ENCODE measurements around the gene CD81. TPM values are rescaled to one million over a fixed set of nuclear protein-coding genes. Genes with fewer than 3 reads are reported as not detected.
A peak's percentile ranks its signal among the peaks of the same experiment; 100 is the strongest.

Gene CD81
- total and polyA plus RNA-seq, 2 experiments from 2014 or later: 88.6 to 290 TPM

DNA sequence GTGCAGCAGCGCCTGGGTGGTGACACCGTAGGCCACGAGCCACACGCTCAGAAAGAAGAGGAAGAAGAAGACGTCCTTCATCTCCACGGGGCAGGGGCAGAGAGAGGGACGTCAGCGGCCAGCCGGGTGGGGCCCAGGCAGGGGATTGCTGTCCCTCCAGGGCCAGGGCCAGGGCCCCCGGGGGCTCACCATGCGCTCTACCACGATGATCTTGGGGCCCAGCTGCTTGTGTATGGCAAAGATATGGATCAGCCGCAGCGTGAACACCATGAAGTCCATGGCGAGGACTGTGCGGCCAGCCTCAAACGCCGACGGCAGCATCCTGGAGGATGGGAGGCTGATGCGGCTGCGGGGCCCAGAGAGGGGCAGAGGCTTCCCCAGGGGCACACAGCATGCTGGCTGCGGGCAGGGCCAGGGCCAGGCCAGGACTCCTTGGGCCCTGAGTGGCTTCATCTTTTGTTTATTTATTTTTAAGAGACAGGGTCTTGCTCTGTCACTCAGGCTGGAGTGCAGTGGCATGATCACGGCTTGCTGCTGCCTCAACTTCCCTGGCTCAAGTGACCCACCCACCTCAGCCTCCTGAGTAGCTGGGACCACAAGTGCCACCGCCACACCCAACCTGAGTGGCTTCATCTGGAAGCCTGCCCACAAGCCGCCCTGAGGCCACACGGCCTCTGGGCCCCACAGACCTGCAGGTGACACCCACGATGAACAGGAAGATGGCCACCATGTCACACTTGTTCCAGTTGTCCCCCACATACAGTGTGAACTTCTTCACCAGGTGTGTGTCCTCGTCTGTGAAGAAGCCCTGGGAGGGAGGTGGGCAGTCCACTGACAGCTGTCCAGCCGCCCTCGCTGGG is 34.6 kb downstream of the CD81 start (continued):
- TF ChIP-seq NANOG (IDR thresholded peaks at IDR 0.05; ENCODE audit: borderline replicate concordance): no peak
- TF ChIP-seq, protein P1, sequence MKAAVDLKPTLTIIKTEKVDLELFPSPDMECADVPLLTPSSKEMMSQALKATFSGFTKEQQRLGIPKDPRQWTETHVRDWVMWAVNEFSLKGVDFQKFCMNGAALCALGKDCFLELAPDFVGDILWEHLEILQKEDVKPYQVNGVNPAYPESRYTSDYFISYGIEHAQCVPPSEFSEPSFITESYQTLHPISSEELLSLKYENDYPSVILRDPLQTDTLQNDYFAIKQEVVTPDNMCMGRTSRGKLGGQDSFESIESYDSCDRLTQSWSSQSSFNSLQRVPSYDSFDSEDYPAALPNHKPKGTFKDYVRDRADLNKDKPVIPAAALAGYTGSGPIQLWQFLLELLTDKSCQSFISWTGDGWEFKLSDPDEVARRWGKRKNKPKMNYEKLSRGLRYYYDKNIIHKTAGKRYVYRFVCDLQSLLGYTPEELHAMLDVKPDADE (IDR thresholded peaks at IDR 0.05): no peak
- TF ChIP-seq, protein P2, sequence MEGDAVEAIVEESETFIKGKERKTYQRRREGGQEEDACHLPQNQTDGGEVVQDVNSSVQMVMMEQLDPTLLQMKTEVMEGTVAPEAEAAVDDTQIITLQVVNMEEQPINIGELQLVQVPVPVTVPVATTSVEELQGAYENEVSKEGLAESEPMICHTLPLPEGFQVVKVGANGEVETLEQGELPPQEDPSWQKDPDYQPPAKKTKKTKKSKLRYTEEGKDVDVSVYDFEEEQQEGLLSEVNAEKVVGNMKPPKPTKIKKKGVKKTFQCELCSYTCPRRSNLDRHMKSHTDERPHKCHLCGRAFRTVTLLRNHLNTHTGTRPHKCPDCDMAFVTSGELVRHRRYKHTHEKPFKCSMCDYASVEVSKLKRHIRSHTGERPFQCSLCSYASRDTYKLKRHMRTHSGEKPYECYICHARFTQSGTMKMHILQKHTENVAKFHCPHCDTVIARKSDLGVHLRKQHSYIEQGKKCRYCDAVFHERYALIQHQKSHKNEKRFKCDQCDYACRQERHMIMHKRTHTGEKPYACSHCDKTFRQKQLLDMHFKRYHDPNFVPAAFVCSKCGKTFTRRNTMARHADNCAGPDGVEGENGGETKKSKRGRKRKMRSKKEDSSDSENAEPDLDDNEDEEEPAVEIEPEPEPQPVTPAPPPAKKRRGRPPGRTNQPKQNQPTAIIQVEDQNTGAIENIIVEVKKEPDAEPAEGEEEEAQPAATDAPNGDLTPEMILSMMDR (conservative IDR thresholded peaks at IDR 0.05; ENCODE audit: low read depth in 2 of 2): no peak

DNA sequence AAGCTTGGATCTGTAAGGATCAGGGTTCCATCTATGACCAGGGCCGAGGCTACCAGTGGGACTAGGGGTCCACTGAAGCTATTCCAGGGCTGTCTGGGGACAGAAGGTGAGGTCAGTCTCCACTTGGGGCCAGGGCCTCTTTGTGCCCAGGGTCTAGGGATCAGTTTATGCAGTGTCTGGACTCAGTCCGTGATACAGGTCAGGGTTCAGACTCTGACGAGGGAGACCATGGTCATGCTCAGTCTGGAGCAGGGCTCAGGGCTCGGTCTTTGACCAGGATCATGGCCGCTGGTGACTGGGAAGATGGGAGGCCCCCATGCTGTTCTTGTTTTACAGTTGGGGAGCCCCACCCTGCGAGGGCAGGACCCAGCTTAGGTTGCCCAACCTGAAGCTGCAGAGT is 35.2 kb downstream of the CD81 start:
- Histone ChIP-seq H3K4me3 (no peak overlapping the region), H3K9me2 (ENCODE audit: insufficient read depth) (no peaks in the 10 kb centered on the region), H3K79me2 (replicated peaks; ENCODE audit: insufficient read depth) (no peaks in the 10 kb centered on the region), H3K36me3 (ENCODE audit: insufficient read depth) (no peaks in the 10 kb centered on the region), H3K4me2 (no peak overlapping the region), H2AFZ (no peak overlapping the region), H4K20me1 (replicated peaks; ENCODE audit: insufficient read depth) (no peaks in the 10 kb centered on the region), H3K27me3 (ENCODE audit: insufficient read depth) (no peaks in the 10 kb centered on the region), H3K27ac (ENCODE audit: low read depth) (no peak overlapping the region), H3K4me1 (ENCODE audit: insufficient read depth) (no peaks in the 10 kb centered on the region), H3F3A (replicated peaks; ENCODE audit: low read depth) (no peaks in the 10 kb centered on the region)
- ATAC-seq (no peak), DNase-seq (ENCODE audit: low spot score) (no peak)
- TF ChIP-seq EZH2phosphoT487 (IDR thresholded peaks at IDR 0.05; ENCODE audit: unreplicated experiment): no peak
- Mint-ChIP-seq H3K9me3 (no peaks in the 10 kb centered on the region), H3K4me3 (no peak overlapping the region), H3K4me1 (no peaks in the 10 kb centered on the region), H3K27me3 (ENCODE audit: insufficient read depth, low read depth, poor library complexity) (peaks cover 8% of the 10 kb centered on the region), H3K27ac (no peak overlapping the region), H3K36me3 (ENCODE audit: low read depth) (no peaks in the 10 kb centered on the region)

DNA sequence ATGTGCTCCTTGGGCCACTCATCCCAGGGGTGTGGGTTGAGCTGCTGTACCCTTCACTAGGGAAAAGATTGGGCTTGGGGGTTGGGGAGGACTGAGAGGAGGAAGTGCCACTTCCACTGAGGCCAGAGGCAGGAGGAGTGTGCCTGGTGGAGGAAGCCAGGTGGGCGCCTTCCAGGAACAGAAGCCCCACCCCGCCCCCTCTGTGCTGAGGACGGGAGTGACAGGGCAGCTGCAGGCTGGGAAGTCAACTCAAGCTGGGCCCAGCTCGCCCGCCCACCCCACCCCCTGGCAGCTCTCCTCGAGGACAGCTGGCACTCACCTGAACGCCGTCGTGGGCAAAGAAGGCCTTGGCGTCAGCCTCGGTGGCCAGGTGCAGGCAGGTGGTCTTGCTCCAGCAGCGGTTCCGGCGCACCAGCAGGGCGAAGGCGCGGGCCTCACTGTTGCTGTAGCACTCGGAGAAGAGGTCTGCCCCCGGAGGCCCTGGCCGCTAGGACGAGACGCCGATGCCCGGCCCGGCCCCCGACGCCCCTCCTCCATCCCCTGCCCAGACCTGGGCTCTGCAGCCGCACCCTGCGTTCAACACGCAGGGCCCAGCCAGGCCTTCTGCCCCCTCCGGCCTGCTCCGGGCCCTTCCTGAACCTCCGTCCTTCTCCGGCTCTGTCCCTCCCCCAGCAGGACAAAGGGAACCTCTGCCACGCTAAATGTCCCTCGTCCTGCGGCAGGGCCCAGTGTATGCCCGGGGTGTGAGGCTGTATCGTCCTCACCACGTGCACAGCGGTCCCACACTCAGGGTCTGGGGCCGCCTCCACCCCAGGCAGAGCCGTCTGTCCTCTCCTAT is 36.9 kb downstream of the CD81 start:
- 0 out of 2 replicates have a peak overlapping the region, but pooled peaks have one; percentile 43 for H2AFZ ChIP-seq
- no peak overlapping the region for H3K27ac ChIP-seq (ENCODE audit: low read depth)
- H3K9me2 ChIP-seq (ENCODE audit: insufficient read depth): no peaks in the 10 kb centered on the region
- DNase-seq (ENCODE audit: low spot score): peak; percentile 44
- no peaks in the 10 kb centered on the region for H3K27me3 ChIP-seq (ENCODE audit: insufficient read depth)
- H3F3A ChIP-seq (replicated peaks; ENCODE audit: low read depth): no peaks in the 10 kb centered on the region
- no peaks in the 10 kb centered on the region for H3K4me1 ChIP-seq (ENCODE audit: insufficient read depth)
- H3K79me2 ChIP-seq (replicated peaks; ENCODE audit: insufficient read depth): no peaks in the 10 kb centered on the region
- Mint-ChIP-seq H3K27ac (no peak overlapping the region), H3K9me3 (no peaks in the 10 kb centered on the region), H3K27me3 (ENCODE audit: insufficient read depth, low read depth, poor library complexity) (peaks cover 6% of the 10 kb centered on the region), H3K4me3 (no peak overlapping the region), H3K36me3 (ENCODE audit: low read depth) (no peaks in the 10 kb centered on the region), H3K4me1 (no peaks in the 10 kb centered on the region)
- no peaks in the 10 kb centered on the region for H3K36me3 ChIP-seq (ENCODE audit: insufficient read depth)
- no peaks in the 10 kb centered on the region for H4K20me1 ChIP-seq (replicated peaks; ENCODE audit: insufficient read depth)
- H3K4me3 ChIP-seq: no peak overlapping the region
- peak; percentile 37 for ATAC-seq
- H3K4me2 ChIP-seq: no peak overlapping the region
- TF ChIP-seq, protein P3, sequence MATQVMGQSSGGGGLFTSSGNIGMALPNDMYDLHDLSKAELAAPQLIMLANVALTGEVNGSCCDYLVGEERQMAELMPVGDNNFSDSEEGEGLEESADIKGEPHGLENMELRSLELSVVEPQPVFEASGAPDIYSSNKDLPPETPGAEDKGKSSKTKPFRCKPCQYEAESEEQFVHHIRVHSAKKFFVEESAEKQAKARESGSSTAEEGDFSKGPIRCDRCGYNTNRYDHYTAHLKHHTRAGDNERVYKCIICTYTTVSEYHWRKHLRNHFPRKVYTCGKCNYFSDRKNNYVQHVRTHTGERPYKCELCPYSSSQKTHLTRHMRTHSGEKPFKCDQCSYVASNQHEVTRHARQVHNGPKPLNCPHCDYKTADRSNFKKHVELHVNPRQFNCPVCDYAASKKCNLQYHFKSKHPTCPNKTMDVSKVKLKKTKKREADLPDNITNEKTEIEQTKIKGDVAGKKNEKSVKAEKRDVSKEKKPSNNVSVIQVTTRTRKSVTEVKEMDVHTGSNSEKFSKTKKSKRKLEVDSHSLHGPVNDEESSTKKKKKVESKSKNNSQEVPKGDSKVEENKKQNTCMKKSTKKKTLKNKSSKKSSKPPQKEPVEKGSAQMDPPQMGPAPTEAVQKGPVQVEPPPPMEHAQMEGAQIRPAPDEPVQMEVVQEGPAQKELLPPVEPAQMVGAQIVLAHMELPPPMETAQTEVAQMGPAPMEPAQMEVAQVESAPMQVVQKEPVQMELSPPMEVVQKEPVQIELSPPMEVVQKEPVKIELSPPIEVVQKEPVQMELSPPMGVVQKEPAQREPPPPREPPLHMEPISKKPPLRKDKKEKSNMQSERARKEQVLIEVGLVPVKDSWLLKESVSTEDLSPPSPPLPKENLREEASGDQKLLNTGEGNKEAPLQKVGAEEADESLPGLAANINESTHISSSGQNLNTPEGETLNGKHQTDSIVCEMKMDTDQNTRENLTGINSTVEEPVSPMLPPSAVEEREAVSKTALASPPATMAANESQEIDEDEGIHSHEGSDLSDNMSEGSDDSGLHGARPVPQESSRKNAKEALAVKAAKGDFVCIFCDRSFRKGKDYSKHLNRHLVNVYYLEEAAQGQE (IDR thresholded peaks at IDR 0.05; ENCODE audit: unreplicated experiment): no peak
- TF ChIP-seq CREB1 (CRISPR knock-in tag; IDR thresholded peaks at IDR 0.05; ENCODE audit: low read depth) (no peak), JUNB (IDR thresholded peaks at IDR 0.05; ENCODE audit: unreplicated experiment) (no peak), ZNF331 (CRISPR knock-in tag; IDR thresholded peaks at IDR 0.05; ENCODE audit: low read depth) (no peak), NANOG (IDR thresholded peaks at IDR 0.05; ENCODE audit: borderline replicate concordance) (no peak)
- TF ChIP-seq, protein P1 (IDR thresholded peaks at IDR 0.05): no peak
- TF ChIP-seq, protein P2 (conservative IDR thresholded peaks at IDR 0.05; ENCODE audit: low read depth in 2 of 2): no peak
